Activated CD4-positive, CD25-positive, alpha-beta regulatory T cell treated with anti-CD3 and anti-CD28 coated beads, Interleukin-2, amount 50 U/mL, for 72 hours (primary cell): ENCODE measurements around the gene ATP1A2.

Experiments
- DNase-seq: peaks from one replicate; pipeline ENCODE4 v3.0.0; 2021

ATP1A2 gene

DNA sequence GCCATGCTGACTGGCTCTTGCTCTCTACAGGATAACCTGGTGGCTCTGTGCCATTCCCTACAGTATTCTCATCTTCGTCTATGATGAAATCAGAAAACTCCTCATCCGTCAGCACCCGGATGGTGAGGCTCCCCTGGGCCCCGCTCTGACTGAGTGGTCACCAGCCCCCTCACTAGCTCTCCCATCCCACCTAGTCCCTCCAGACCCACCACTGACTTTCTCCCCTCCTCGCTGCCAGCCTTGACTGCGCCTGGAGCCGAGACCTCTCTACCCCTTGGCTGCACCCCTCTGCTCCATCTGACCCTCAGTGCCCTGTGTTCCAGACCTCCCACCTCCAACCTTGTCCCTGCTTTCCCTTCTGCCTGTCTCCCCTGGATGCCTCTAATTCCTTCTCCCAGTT lies 70.7 kb downstream of the ATP1A2 start:
- DNase-seq, result no peak

- DNase-seq, result no peak
Observed at GRCh38 chr1:160186729-160187128, 71.2 kb downstream of the ATP1A2 start.

DNA sequence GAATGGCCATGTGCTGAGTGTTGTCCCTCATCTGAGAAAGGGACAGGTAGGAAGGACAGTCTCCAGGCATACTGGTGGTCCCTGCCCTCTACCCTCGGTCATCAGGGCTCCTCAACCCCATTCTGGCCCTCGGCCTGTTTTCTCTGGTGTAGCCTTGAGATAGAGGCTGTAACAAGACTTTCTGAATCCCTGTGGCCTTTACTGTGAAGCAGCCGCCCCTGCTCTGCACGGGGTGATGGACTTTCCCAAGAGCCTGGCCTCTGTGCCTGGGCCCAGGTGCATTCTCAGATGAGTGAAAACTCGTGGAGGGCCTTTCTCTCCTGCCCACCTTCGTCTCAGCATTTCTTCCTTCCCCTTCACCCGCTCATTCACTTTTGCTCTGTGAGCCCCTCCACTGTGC lies 71.8 kb downstream of the ATP1A2 start:
- DNase-seq, result no peak

DNA sequence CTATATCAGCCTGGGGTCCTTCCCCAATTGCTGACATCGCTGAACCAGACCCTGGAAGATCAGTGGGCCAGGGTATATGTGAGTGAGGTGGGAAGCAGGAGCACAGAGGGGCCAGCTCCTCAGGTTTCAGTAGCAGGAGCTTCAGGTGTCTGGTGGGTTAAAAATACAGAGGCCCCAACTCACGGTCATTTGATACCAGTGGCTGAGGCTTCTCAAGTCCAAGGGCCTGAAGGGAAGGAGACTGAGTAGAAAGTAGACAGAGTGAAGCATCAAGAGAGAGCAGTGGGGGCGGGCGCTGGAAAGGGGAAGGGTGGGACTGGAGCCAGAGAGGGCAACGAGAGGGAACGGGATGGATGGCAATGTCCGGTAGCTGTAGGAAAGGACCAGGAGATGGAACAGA lies 72.8 kb downstream of the ATP1A2 start:
- DNase-seq, result no peak

- no peak for DNase-seq
Observed at GRCh38 chr1:160189649-160190625, 74.4 kb downstream of the ATP1A2 start, which contains the start of gene CASQ1. Gene CASQ1, plus strand, starts transcription at chr1:160190575. Its CDS starts 177 bp downstream, at chr1:160190752.

DNA sequence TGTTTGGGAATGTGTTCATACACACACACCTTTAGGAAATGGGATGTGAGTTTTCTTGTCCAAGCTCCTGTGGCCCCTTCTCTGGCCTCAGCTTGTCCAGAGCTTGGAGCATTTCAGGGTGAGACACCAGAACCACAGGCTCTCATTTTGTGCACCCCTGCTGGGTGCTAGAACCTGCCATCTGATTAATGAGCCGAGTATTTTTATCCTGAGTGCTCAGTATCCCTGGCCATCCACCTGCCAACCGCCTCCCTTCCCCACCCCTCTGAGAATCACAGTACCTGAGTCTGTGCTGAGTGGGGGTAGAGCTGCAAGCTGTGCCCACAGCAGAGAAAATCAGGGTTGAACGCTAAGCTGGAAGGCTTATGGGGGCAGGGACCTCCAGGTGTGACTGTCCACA lies 76.2 kb downstream of the ATP1A2 start:
- DNase-seq, result no peak

DNA sequence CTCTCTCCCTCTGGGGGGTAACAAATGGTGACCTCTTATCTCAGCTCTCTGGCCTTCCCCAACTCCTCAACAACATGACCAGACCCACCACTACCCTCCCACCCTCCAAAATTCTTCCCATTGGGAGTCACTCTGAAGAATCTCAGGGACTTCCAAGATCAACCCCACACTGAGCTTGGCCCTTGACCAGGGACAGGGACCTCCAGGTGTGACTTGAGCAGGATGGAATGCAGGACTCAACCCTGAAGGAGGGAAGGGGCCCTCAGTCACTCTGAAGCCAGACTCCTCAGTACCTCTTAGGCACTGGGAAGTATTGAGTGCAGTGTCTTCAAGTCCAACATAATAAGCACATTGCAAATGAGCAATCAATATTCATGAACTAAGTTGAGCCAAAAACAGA lies 76.7 kb downstream of the ATP1A2 start:
- no peak for DNase-seq
